GM18498 (cell line): ENCODE measurements around the gene POU6F1.
"Not testable (repeated sequence)": the region's sequence is repeated elsewhere in the genome, so short reads cannot be mapped to it uniquely, and the experiment has no call there.

Experiments
- ATAC-seq: cut with Tn5 transposase; IDR thresholded peaks from one replicate; pipeline ENCODE4 v1.9.1; 2021; ENCODE audit warnings: mild to moderate bottlenecking, moderate library complexity; ENCODE audit not compliant: unreplicated experiment

Gene POU6F1, protein sequence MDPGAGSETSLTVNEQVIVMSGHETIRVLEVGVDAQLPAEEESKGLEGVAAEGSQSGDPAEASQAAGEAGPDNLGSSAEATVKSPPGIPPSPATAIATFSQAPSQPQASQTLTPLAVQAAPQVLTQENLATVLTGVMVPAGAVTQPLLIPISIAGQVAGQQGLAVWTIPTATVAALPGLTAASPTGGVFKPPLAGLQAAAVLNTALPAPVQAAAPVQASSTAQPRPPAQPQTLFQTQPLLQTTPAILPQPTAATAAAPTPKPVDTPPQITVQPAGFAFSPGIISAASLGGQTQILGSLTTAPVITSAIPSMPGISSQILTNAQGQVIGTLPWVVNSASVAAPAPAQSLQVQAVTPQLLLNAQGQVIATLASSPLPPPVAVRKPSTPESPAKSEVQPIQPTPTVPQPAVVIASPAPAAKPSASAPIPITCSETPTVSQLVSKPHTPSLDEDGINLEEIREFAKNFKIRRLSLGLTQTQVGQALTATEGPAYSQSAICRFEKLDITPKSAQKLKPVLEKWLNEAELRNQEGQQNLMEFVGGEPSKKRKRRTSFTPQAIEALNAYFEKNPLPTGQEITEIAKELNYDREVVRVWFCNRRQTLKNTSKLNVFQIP

GRCh38 chr12:51217968-51218606, at the start of gene POU6F1:
TSS of gene POU6F1 (minus strand) at chr12:51218062. CDS start at chr12:51206836, 11,226 bp downstream.
- peak; percentile 74 for ATAC-seq

GRCh38 chr12:51265024-51265423, 47.2 kb upstream of the POU6F1 start:
- peak; percentile 62 for ATAC-seq

GRCh38 chr12:51264297-51264696, 46.4 kb upstream of the POU6F1 start:
- no peak for ATAC-seq

DNA sequence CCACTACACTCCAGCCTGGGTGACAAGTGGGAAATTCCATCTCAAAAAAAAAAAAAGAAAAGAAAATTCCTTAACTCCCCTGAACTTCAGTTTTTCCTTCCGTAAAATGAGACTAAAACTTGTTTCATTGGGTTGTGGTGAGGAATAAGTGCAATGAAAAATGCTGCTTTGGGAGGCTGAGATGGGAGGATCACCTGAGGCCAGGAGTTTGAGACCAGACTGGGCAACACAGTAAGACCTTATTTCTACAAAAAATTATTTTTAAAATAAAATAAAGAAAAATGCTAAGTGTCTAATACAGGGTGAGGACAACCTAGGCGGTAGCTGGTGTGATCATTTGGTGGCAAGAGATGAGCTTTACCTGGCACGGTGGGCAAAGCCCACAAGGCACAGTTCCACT, 45.5 kb upstream of the POU6F1 start:
- no peak for ATAC-seq

GRCh38 chr12:51262758-51263177, 44.9 kb upstream of the POU6F1 start:
- no peak for ATAC-seq

DNA sequence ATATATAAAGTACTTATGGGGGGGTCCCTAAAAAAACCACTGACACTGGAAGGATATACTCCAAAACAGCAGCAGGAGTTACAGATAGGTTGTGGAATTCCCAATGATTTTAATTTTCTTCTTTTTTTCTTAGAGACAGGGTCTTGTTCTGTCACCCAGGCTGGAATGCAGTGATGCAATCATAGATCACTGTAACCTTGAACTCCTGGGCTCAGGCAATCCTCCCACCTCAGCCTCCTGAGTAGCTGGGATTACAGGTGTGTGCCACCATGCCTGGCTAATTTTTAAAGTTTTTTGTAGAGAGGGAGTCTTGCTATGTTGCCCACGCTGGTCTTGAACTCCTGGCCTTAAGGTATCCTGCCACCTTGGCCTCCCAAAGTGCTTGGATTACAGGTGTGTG, 41.7 kb upstream of the POU6F1 start:
- not testable (repeated sequence) for ATAC-seq

- no peak for ATAC-seq
Observed at GRCh38 chr12:51254536-51254935, 36.7 kb upstream of the POU6F1 start.

DNA sequence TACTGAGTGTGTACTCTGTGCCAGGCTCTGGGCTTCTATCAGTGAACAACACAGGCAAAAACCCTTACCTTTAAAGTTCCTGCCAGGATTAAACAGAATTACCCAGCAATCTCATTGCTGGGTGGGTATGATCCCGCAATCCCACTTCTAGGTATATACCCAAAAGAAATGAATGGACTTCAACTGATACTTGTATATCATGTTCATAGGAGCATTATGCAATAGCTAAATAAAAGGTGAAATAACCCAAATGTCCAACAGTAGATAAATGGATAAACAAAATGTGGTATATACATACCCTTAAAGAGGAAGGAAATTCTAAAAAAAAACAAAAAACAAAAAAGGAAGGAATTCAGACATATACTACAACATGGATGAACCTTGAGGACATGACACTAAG, 35.4 kb upstream of the POU6F1 start:
- no peak for ATAC-seq

DNA sequence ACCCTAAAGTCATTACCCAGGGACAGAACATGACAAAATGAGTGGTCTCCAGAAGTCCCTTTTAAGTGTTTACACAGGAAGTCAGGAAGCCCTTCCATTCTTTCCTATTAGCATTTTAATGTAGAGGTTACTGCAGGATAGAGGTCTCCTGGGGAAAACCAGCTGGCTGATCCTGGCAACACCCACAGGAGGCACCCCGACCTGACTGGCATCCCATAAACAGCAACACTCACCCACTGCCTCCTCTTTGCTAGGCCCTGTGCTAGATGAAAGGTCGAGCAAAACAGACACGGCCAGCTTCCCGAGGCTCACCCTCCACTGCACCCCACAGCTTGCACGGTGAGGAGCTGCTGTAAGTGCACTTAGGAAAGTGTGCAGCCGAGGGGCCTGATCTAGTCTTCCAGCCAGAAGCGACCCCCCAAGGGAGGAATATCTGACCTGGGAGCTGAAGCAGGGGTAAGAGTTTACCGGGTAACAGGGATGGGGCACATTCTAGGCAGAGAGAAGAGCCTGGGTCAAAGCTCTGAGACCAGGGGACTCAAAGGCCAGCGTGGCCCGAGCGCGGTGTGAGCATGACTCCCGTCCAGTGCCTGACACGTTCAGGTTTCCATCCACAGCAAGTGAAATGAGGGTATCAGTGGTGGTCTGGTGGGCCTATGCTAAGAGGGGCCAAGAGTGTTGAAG, 29.8 kb upstream of the POU6F1 start:
- no peak for ATAC-seq

DNA sequence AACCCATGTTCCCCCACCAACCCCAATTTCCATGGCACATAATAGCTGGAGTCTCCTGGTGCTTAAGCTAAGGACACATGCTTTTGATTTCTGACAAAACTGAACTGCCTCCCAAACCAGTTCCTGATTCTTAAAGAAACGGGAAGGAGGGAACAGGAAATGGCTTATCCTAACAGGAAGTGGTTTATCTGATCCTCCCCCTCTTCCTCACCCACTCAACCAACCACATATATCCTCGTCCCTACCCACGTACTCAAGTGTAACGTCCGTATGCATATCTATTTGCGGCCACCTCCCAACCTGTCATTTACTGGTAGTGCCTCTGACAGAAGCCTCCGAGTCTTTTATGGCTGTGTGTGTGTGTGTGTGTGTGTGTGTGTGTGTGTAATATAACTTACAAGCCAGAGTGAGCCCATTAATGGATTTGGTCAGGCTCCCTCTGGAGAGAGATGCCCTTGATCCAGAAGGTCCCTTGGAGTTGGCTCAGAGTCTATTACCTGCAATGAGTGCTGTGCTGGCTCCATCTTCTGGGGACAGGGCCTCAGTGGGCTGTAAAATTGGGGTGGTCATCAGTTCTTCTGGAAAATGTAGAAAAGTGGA, 28.5 kb upstream of the POU6F1 start:
- ATAC-seq, result no peak

GRCh38 chr12:51245476-51246253, 27.8 kb upstream of the POU6F1 start:
- ATAC-seq, result no peak

- ATAC-seq, result no peak
Observed at GRCh38 chr12:51244269-51244668, 26.4 kb upstream of the POU6F1 start.

- ATAC-seq, result no peak
Observed at GRCh38 chr12:51242876-51243275, 25.0 kb upstream of the POU6F1 start.

DNA sequence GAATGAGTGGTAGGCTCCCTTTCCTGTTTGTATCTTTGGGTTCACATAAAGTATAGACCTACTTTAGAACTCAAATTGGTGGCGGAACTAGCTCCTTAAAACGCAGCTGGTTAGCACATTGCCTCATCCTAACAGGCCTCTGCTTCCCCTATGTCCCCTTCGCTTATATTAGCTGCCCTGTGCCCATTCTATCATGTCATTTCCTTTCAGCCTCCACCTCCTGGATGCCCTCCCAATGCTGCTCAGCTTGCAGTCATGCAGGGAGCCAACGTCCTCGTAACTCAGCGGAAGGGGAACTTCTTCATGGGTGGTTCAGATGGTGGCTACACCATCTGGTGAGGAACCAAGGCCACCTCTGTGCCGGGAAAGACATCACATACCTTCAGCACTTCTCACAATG, 24.3 kb upstream of the POU6F1 start:
- ATAC-seq, result no peak

GRCh38 chr12:51240971-51241370, 23.1 kb upstream of the POU6F1 start:
- ATAC-seq, result no peak

DNA sequence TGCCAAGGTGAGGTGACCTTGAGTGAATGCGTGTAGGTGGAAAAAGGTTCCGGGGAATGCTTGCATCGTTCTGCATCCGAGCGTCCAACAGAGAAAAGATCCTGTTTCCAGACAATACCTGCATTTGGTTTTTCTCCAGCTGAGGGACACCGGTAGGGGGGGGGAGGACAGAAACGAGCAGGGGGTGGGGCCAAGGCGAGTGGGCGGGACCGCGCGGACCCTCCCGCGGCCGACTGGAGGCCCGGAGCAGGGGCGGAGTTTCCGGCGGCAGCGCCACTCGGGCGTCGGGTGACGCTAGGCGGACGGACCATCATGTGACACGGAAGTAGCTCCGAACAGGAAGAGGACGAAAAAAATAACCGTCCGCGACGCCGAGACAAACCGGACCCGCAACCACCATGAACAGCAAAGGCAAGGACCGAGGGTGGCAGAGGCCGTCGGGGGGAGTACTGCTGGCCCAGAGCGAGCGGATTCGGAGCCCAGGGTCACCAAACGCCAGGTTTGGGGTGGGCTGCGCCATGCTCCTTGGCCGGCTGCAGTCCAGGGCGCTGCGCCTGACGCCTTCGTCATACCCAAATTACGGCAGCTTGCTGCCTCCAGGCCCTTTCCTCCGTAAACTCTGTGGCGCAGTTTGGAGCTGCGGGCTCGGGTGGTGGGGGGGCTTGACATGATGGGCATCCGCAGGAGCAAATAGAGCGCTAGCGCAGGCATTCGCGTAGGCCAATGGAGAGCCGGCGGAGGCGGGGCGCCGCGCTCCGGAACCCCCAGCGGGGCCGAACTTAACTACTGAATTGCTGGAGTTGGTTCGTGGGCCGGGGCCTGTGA, 20.9 kb upstream of the POU6F1 start, which contains the start of gene DAZAP2:
DAZAP2 (plus strand) TSS at position 317 of the 825 bp plus-strand sequence; CDS start at position 399, 82 bp downstream.
- ATAC-seq, result peak; percentile 94

GRCh38 chr12:51238037-51238509, 20.2 kb upstream of the POU6F1 start:
- no peak for ATAC-seq

- ATAC-seq, result no peak
Observed at GRCh38 chr12:51234530-51234929, 16.7 kb upstream of the POU6F1 start.

DNA sequence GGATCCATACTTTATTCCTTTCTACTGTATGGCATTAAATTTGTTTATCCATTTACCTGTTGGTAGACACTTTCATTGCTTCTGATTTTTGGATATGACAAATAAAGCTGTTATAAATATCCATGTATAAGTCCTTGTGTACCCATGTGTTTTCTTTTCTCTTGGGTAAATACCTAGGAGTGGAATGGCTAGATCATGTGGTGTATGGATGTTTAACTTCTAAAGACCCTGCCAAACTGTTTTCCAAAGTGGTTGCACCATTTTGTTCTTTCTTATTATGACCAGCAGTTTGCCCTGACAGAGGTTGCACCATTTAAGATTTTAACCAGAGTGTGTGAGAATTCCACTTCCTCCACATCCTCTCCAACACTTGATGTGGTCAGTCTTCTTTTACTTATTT, 14.8 kb upstream of the POU6F1 start:
- no peak for ATAC-seq
